ENCODE data around the gene LAMA2. TPM values are rescaled to one million over a fixed set of nuclear protein-coding genes. Genes with fewer than 3 reads are reported as not detected.

LAMA2 gene
- total RNA-seq, 1 experiment from 2014 or later: 0.28 TPM

DNA sequence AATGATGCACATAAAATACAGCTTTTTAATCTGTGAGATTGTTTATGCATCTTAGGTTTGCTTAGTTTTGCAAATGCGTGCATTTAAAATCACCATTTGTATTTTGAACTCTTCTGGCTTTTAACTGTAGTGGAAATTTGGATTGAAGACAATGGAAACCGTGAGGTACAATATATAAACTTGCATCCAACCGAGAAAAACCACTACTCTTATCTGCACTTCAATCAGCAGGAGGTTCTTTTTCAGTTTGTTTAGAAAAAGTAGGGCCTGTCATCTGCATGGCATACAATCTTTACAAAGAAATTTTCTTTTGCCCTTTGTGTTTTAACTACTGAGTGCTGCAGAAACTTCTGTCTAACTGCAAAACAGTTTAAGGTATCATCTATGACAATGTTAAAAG, 132.8 kb downstream of the LAMA2 start:
- Histone ChIP-seq H3K9me3 (ENCODE audit: control insufficient read depth, insufficient read depth, low read depth, low read length) (no peaks in the 10 kb centered on the region), H3K27me3 (ENCODE audit: control insufficient read depth, insufficient read depth, low read length) (no peaks in the 10 kb centered on the region), H3K27ac (ENCODE audit: low read length) (no peak overlapping the region), H3K4me3 (ENCODE audit: low read depth in 2 of 2, low read length in 2 of 2) (no peak overlapping the region), H3K4me1 (ENCODE audit: control insufficient read depth, insufficient read depth, low read length) (no peaks in the 10 kb centered on the region), H3K36me3 (ENCODE audit: control insufficient read depth, insufficient read depth, low read length) (no peaks in the 10 kb centered on the region)
- ATAC-seq (no peak), DNase-seq (ENCODE audit: low read depth, low spot score) (no peak)
- intact Hi-C loops (cut with micrococcal nuclease; ENCODE audit: unreplicated experiment) (no loop called here), in situ Hi-C loops (cut with HindIII; ENCODE audit: low pct_unique_long_range_greater_than_20kb, low sequenced_read_pairs) (no loop called here)
- POLR2A ChIA-PET: no interaction called here
- no TSS peak for BruUV-seq (replicated peaks)
- CTCF ChIA-PET: no interaction called here
- TF ChIP-seq SIN3A (IDR thresholded peaks at IDR 0.05; ENCODE audit: borderline replicate concordance, insufficient read depth, low read depth, low read length) (no peak), POLR2AphosphoS5 (IDR thresholded peaks at IDR 0.05; ENCODE audit: low read depth, low read length) (no peak), TCF7L2 (IDR thresholded peaks at IDR 0.05; ENCODE audit: low read depth, low read length) (no peak)
- TF ChIP-seq, protein P1, sequence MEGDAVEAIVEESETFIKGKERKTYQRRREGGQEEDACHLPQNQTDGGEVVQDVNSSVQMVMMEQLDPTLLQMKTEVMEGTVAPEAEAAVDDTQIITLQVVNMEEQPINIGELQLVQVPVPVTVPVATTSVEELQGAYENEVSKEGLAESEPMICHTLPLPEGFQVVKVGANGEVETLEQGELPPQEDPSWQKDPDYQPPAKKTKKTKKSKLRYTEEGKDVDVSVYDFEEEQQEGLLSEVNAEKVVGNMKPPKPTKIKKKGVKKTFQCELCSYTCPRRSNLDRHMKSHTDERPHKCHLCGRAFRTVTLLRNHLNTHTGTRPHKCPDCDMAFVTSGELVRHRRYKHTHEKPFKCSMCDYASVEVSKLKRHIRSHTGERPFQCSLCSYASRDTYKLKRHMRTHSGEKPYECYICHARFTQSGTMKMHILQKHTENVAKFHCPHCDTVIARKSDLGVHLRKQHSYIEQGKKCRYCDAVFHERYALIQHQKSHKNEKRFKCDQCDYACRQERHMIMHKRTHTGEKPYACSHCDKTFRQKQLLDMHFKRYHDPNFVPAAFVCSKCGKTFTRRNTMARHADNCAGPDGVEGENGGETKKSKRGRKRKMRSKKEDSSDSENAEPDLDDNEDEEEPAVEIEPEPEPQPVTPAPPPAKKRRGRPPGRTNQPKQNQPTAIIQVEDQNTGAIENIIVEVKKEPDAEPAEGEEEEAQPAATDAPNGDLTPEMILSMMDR (IDR thresholded peaks at IDR 0.05): no peak
- TF ChIP-seq, protein P2, sequence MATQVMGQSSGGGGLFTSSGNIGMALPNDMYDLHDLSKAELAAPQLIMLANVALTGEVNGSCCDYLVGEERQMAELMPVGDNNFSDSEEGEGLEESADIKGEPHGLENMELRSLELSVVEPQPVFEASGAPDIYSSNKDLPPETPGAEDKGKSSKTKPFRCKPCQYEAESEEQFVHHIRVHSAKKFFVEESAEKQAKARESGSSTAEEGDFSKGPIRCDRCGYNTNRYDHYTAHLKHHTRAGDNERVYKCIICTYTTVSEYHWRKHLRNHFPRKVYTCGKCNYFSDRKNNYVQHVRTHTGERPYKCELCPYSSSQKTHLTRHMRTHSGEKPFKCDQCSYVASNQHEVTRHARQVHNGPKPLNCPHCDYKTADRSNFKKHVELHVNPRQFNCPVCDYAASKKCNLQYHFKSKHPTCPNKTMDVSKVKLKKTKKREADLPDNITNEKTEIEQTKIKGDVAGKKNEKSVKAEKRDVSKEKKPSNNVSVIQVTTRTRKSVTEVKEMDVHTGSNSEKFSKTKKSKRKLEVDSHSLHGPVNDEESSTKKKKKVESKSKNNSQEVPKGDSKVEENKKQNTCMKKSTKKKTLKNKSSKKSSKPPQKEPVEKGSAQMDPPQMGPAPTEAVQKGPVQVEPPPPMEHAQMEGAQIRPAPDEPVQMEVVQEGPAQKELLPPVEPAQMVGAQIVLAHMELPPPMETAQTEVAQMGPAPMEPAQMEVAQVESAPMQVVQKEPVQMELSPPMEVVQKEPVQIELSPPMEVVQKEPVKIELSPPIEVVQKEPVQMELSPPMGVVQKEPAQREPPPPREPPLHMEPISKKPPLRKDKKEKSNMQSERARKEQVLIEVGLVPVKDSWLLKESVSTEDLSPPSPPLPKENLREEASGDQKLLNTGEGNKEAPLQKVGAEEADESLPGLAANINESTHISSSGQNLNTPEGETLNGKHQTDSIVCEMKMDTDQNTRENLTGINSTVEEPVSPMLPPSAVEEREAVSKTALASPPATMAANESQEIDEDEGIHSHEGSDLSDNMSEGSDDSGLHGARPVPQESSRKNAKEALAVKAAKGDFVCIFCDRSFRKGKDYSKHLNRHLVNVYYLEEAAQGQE (IDR thresholded peaks at IDR 0.05; ENCODE audit: insufficient read depth in 1 of 2, low read depth in 2 of 2, low read length in 1 of 2): no peak

DNA sequence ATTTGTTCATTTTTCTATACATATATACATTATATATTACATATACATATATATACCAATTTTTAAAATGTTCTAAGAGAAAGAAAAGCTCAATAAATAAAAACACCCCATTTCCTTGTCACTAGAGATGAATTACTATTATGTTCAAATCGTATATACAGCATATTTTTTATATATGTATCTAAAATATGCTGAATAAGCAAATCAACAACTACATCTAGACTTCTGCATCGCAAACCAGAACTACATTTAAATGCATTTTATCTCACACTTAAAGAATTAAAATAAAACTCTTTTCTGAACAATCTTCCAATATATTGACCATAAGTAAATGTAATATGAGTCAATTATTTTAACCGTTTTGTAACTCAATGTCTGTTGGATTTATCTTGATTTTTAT, 133.9 kb downstream of the LAMA2 start:
- no peak for ATAC-seq
- DNase-seq (ENCODE audit: low read depth, low spot score): no peak
- POLR2A ChIA-PET: no interaction called here
- intact Hi-C loops (cut with micrococcal nuclease; ENCODE audit: unreplicated experiment) (no loop called here), in situ Hi-C loops (cut with HindIII; ENCODE audit: low pct_unique_long_range_greater_than_20kb, low sequenced_read_pairs) (no loop called here)
- H3K9me3 ChIP-seq (ENCODE audit: control insufficient read depth, insufficient read depth, low read depth, low read length): no peaks in the 10 kb centered on the region
- CTCF ChIA-PET: no interaction called here
- H3K27me3 ChIP-seq (ENCODE audit: control insufficient read depth, insufficient read depth, low read length): no peaks in the 10 kb centered on the region
- H3K36me3 ChIP-seq (ENCODE audit: control insufficient read depth, insufficient read depth, low read length): no peaks in the 10 kb centered on the region
- TF ChIP-seq POLR2AphosphoS5 (IDR thresholded peaks at IDR 0.05; ENCODE audit: low read depth, low read length): no peak
- no peak for TF ChIP-seq TCF7L2 (IDR thresholded peaks at IDR 0.05; ENCODE audit: low read depth, low read length)
- TF ChIP-seq, protein P1 (IDR thresholded peaks at IDR 0.05): no peak
- H3K27ac ChIP-seq (ENCODE audit: low read length): no peak overlapping the region
- no TSS peak for BruUV-seq (replicated peaks)
- no peaks in the 10 kb centered on the region for H3K4me1 ChIP-seq (ENCODE audit: control insufficient read depth, insufficient read depth, low read length)
- H3K4me3 ChIP-seq (ENCODE audit: low read depth in 2 of 2, low read length in 2 of 2): no peak overlapping the region
